Cardiac fibroblast (primary cell): ENCODE data around the gene KIAA1328.
"Not testable (repeated sequence)": the region's sequence is repeated elsewhere in the genome, so short reads cannot be mapped to it uniquely, and the experiment has no call there.

Source experiments
- DNase-seq, 2 donors: peaks; one replicate each; pipeline versions ENCODE4 v3.0.0 to v3.0.0-alpha.2; 2010; ENCODE audit warnings: low read depth in 2 of 2
- H3K4me3 ChIP-seq, 2 donors: replicated peaks in 1 of 2; 1 replicate in 1 of 2; 2 replicates in 1 of 2; pipeline ENCODE4 v1.5.1; 2011; ENCODE audit warnings: low read depth in 2 of 2, low read length in 2 of 2, mild to moderate bottlenecking in 2 of 2, moderate library complexity in 1 of 2
- TF ChIP-seq, protein P1 (sequence below): IDR thresholded peaks from one replicate; pipeline ENCODE4 v1.5.1; 2011; ENCODE audit warnings: low read depth, mild to moderate bottlenecking, low read length, inconsistent platforms

The KIAA1328 gene

GRCh38 chr18:36899289-36899688, 70.4 kb downstream of the KIAA1328 start:
- no peak overlapping the region for H3K4me3 ChIP-seq
- TF ChIP-seq, protein P1, sequence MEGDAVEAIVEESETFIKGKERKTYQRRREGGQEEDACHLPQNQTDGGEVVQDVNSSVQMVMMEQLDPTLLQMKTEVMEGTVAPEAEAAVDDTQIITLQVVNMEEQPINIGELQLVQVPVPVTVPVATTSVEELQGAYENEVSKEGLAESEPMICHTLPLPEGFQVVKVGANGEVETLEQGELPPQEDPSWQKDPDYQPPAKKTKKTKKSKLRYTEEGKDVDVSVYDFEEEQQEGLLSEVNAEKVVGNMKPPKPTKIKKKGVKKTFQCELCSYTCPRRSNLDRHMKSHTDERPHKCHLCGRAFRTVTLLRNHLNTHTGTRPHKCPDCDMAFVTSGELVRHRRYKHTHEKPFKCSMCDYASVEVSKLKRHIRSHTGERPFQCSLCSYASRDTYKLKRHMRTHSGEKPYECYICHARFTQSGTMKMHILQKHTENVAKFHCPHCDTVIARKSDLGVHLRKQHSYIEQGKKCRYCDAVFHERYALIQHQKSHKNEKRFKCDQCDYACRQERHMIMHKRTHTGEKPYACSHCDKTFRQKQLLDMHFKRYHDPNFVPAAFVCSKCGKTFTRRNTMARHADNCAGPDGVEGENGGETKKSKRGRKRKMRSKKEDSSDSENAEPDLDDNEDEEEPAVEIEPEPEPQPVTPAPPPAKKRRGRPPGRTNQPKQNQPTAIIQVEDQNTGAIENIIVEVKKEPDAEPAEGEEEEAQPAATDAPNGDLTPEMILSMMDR = peak; percentile 32
- DNase-seq = peak in 1 of 2 donors; percentile 63

DNA sequence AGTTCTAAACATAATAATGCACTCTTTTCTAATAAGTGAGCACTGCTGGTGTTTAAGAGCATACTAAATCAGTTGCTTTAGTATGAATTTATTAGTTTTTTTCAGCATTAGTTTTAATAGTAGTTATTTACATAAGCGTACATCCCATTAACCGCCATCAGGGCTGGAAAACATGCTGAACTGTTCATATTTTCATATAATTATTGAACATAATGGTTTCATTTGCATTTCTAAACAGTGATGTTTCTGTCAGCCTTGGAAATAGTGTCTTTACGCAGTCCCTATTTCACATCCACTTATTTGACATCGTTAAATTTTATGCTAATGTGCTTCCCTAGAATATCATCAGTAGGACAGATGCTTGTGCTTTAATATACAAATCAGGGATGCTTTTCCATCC, 71.5 kb downstream of the KIAA1328 start:
- no peak for DNase-seq
- no peak overlapping the region for H3K4me3 ChIP-seq
- TF ChIP-seq, protein P1 = no peak

GRCh38 chr18:36901277-36901701, 72.4 kb downstream of the KIAA1328 start:
- peak in 1 of 2 donors; percentile 32 for DNase-seq

GRCh38 chr18:36903215-36903928, 74.4 kb downstream of the KIAA1328 start:
- no peak overlapping the region for H3K4me3 ChIP-seq
- peak; percentile 25 to 46 for DNase-seq
- TF ChIP-seq, protein P1 = no peak

More at GRCh38 chr18:36901277-36901701, 72.4 kb downstream of the KIAA1328 start:
- TF ChIP-seq, protein P1 = no peak
- H3K4me3 ChIP-seq = no peak overlapping the region

DNA sequence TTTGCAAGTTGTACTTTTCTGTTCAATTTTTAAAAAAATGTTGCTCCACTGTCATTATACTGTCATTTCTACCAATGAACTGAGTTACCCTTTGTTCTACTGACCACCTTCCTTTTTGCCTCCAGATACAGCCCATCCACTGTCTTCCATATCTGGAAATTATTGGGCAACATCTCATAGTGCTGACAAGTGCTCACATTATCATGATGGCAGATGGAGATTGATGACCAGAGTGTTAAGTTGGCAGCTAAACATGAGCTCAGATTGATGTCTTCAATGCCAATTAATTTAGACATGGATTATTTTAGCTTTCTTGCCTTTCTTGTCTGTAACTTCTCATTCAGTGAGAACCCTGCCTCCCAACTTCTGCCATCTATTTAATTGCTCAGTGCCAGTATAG, 76.6 kb downstream of the KIAA1328 start:
- H3K4me3 ChIP-seq = no peak overlapping the region
- DNase-seq = no peak
- TF ChIP-seq, protein P1 = no peak

GRCh38 chr18:36909282-36909681, 80.4 kb downstream of the KIAA1328 start:
- not testable (repeated sequence) for H3K4me3 ChIP-seq, DNase-seq

- no peak overlapping the region for H3K4me3 ChIP-seq
- TF ChIP-seq, protein P1 = no peak
- no peak for DNase-seq
These were observed 84.0 kb downstream of the KIAA1328 start for GRCh38 chr18:36912887-36913286.
